Uterus (tissue), 2 donors: ENCODE measurements around the gene TTC12.

Source experiments
- POLR2A ChIP-seq, 2 donors: fragments of 450-650 bp; IDR thresholded peaks; one replicate each; pipeline ENCODE4 v1.6.1; 2016; ENCODE audit warnings: antibody characterized with exemption in 2 of 2, mild to moderate bottlenecking in 1 of 2, moderate library complexity in 1 of 2
- TF ChIP-seq, protein P1 (sequence below), 4 experiments: fragments of 200-600 bp in 2 of 4; fragments of 450-650 bp in 2 of 4; sonication (generic) in 2 of 4; IDR thresholded peaks; one replicate each; pipeline ENCODE4 v1.5.1; 2016 to 2019; ENCODE audit warnings: antibody characterized with exemption in 4 of 4, mild to moderate bottlenecking in 2 of 4, moderate library complexity in 1 of 4

DNA sequence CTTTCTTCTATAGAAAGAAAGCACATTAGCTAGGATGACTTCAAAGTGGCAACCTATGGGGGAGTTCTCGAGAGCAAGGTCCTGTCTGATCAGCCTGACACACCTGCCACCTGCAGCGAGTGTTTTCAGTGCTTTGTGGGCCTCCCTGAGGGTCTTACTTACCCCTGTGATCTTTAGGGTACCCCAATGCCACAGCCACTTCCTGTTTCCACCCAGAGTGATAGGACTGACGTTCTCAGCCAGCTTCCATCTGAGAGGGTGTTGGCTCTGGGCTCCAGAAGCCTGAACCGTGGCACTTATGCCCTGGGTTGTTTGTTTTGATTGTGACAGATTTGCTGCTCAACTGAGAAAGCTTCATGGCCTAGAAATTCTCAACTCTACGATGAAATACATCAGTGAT lies 51.5 kb downstream of the TTC12 start:
- TF ChIP-seq, protein P1, sequence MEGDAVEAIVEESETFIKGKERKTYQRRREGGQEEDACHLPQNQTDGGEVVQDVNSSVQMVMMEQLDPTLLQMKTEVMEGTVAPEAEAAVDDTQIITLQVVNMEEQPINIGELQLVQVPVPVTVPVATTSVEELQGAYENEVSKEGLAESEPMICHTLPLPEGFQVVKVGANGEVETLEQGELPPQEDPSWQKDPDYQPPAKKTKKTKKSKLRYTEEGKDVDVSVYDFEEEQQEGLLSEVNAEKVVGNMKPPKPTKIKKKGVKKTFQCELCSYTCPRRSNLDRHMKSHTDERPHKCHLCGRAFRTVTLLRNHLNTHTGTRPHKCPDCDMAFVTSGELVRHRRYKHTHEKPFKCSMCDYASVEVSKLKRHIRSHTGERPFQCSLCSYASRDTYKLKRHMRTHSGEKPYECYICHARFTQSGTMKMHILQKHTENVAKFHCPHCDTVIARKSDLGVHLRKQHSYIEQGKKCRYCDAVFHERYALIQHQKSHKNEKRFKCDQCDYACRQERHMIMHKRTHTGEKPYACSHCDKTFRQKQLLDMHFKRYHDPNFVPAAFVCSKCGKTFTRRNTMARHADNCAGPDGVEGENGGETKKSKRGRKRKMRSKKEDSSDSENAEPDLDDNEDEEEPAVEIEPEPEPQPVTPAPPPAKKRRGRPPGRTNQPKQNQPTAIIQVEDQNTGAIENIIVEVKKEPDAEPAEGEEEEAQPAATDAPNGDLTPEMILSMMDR (IDR thresholded peaks at IDR 0.05): no peak
- no peak for TF ChIP-seq POLR2A (IDR thresholded peaks at IDR 0.05)
